Erythroblast (primary cell): ENCODE measurements around the gene CCDC57.

Experiments used
- DNase-seq, 2 experiments: peaks; one replicate each; lab custom pipeline; 2025; lab: John Stamatoyannopoulos, UW
- GATA1 ChIP-seq: IDR thresholded peaks from 2 replicates; pipeline ENCODE4 v1.6.1; 2011; ENCODE audit warnings: low read depth, mild to moderate bottlenecking, control low read depth, low read length, moderate library complexity
- POLR2A ChIP-seq: IDR thresholded peaks from 2 replicates; pipeline ENCODE4 v1.6.1; 2011; ENCODE audit warnings: mild to moderate bottlenecking, low read length

CCDC57 gene

DNA sequence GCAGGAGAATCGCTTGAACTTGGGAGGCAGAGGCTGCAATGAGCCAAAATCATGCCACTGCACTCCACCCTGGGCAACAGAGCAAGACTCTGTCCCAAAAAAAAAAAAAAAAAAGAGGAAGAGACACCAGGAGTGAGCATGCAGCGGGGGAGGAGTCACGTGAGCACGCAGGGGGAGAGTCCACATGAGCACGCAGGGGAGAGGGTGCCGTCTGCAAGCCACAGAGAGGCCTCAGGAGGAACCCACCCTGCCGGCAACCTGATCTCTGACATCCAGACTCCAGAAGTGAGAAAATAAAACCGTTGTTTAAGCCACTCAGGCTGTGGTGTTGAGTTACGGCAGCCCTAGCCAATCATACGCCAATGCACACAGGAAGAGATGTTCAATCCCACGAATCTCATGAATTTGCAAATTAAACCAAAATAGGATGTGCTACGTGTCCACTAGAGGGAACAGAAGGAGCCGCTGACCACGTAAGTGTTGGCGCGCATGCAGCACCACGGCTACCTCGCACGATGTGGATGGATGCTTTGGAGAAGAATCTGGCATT is 42.2 kb downstream of the CCDC57 start:
- no peak for TF ChIP-seq POLR2A
- TF ChIP-seq GATA1 = no peak
- DNase-seq = no peak

DNA sequence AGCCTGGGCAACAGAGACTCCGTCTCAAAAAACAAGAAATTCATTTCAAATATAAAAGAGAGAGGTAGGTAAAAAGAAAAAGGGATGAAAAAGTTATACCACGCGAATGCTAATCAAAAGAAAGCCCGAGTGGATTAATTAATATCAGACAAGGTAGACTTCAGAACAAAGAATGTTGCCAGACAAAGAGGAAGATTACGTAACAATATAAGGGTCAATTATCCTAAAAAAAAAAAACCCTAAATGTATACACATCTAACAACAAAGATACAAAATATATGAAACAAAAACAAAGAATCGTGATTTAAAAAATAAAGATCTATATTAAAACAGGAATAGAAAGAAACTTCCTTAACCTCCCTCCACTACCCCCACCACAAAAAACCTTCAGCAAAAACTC is 44.1 kb downstream of the CCDC57 start:
- no peak for DNase-seq
- TF ChIP-seq POLR2A = no peak
- TF ChIP-seq GATA1 = no peak

DNA sequence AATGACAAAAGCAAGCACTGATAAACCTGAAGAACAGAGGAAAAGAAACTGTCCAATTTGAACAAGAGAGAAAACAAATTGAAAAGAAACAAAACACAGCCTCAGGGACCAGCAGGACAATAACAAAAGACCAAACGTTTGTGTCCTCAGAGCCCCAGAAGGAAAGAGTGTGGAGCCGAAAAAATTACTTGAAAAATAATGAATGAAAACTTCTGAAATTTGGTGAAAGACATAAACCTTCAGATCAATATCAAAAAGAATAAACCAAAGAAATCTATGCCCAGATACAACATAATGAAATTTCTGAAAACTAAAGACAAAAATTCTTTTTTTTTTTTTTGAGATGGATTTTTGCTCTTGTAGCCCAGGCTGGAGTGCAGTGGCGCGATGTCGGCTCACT is 45.6 kb downstream of the CCDC57 start:
- TF ChIP-seq GATA1 = no peak
- TF ChIP-seq POLR2A = no peak

DNA sequence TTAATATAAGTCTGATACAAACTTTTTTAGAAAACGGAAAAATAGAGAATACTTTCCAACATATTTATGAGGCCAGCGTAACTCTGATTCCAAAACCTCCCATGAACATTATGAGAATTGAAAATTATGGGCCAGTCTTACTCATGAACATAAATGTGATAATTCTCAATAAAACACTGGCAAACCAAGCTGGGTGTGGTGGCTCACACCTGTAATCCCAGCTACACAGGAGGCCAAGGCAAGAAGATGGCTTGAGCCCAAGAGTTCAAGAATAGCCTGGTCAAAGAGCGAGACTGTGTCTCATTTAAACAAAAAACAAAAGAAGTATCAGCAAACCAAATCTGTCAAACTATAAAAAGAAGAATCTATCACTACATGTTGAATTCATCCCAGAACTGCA is 47.8 kb downstream of the CCDC57 start:
- TF ChIP-seq POLR2A (no peak), GATA1 (no peak)

More for the DNA sequence above, 45.6 kb downstream of the CCDC57 start:
- DNase-seq = no peak

GRCh38 chr17:82161216-82161615 is 51.4 kb downstream of the CCDC57 start:
- no peak for DNase-seq
- no peak for TF ChIP-seq POLR2A
- no peak for TF ChIP-seq GATA1

More for the DNA sequence above, 47.8 kb downstream of the CCDC57 start:
- no peak for DNase-seq

DNA sequence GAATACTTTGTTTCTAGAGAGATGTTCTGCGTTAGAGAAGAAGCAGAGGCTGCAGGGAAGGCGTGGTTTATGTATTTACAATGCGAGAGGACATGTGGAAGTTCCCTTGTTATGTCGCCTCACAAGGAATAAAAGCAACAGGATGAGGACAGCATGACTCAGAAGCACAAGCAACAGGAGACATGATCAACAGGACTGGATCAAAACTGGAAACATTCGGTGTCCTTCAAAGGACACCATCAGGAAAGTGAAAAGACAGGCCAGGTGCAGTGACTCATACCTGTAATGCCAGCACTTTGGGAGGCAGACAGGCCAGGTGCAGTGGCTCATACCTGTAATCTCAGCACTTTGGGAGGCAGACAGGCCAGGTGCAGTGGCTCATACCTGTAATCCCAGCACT is 52.6 kb downstream of the CCDC57 start:
- no peak for DNase-seq
- no peak for TF ChIP-seq GATA1
- TF ChIP-seq POLR2A = no peak

- TF ChIP-seq GATA1 (no peak), POLR2A (no peak)
- DNase-seq = no peak
Measured at GRCh38 chr17:82158825-82159224, 53.8 kb downstream of the CCDC57 start.

GRCh38 chr17:82157046-82158035 is 55.3 kb downstream of the CCDC57 start:
- no peak for DNase-seq
- no peak for TF ChIP-seq POLR2A
- TF ChIP-seq GATA1 = no peak

- no peak for DNase-seq
- TF ChIP-seq POLR2A = no peak
- TF ChIP-seq GATA1 = no peak
Measured at GRCh38 chr17:82156284-82156925, 56.2 kb downstream of the CCDC57 start.

GRCh38 chr17:82155606-82156005 is 57.0 kb downstream of the CCDC57 start:
- DNase-seq = no peak
- TF ChIP-seq GATA1 (no peak), POLR2A (no peak)

GRCh38 chr17:82154881-82155331 is 57.7 kb downstream of the CCDC57 start:
- no peak for DNase-seq
- no peak for TF ChIP-seq POLR2A
- no peak for TF ChIP-seq GATA1

DNA sequence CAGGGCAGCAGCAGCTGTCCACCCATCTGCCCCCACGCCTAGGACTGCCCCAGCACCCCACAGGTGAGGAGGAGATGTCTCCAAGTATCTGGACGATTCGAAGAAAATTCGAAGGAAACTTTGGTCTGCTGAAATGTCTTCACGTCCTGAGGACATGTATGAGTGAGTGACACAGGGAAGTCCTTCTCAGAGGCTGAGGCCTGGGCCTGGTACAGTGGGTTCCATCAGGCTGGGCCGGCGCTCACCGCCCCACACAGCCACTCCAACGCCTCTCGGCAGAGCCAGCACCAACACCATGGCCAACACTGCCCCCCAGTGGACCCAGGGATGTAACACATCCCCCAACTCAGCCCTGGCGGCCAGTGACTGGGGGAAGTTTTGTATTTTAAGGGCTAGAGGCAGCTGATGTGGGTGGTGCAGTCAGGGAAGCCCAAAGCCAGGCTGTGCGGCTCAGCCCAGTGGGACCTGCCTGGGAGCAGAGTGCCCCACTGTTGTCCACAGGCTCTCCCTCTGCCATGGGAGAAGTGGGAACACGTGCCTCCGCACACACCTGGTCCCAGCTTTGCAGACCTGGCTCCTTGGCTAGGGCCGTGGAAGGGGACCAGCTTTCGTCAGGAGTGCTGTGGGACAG is 58.8 kb downstream of the CCDC57 start:
- TF ChIP-seq POLR2A = no peak
- TF ChIP-seq GATA1 = no peak
- DNase-seq = peak; percentile 80 to 89

GRCh38 chr17:82153295-82153691 is 59.3 kb downstream of the CCDC57 start:
- no peak for DNase-seq
- TF ChIP-seq GATA1 (no peak), POLR2A (no peak)
